Gastroesophageal sphincter (tissue), 4 donors: ENCODE data around the gene SLC9A7. TPM values are rescaled to one million over a fixed set of nuclear protein-coding genes. Genes with fewer than 3 reads are reported as not detected.

Experiments
- ATAC-seq: fragments of 150-250 bp; one replicate; pipeline ENCODE4 v1.9.1; 2016; ENCODE audit warnings: mild to moderate bottlenecking, moderate library complexity
- H3K27ac ChIP-seq, 4 donors: fragments of 200-600 bp; sonication (generic) in 3 of 4; 1 replicate in 3 of 4; 2 replicates in 1 of 4; pipeline ENCODE4 v1.5.1; 2016 to 2019
- H3K27me3 ChIP-seq: fragments of 200-600 bp; sonication (generic); one replicate; pipeline ENCODE4 v1.5.1; 2019
- H3K36me3 ChIP-seq, 2 donors: fragments of 200-600 bp; sonication (generic); one replicate each; pipeline ENCODE4 v1.5.1; 2019; ENCODE audit warnings: control low read depth in 1 of 2
- H3K4me1 ChIP-seq, 3 donors: fragments of 200-600 bp; sonication (generic); 1 replicate in 2 of 3; 2 replicates in 1 of 3; pipeline ENCODE4 v1.5.1; 2016 to 2019; ENCODE audit warnings: control low read depth in 2 of 3
- H3K4me3 ChIP-seq, 2 donors: fragments of 200-600 bp; sonication (generic); one replicate each; pipeline ENCODE4 v1.5.1; 2019; ENCODE audit warnings: mild to moderate bottlenecking in 1 of 2, moderate library complexity in 1 of 2
- H3K9me3 ChIP-seq, 3 donors: fragments of 200-600 bp; sonication (generic); one replicate each; pipeline ENCODE4 v1.5.1; 2017 to 2019; ENCODE audit warnings: control low read depth in 2 of 3
- CTCF ChIP-seq, 4 experiments: fragments of 200-600 bp in 2 of 4; fragments of 450-650 bp in 2 of 4; sonication (generic) in 1 of 4; IDR thresholded peaks; one replicate each; pipeline ENCODE4 v1.5.1; 2017 to 2019; ENCODE audit warnings: antibody characterized with exemption in 4 of 4, mild to moderate bottlenecking in 2 of 4, moderate library complexity in 2 of 4
- EP300 ChIP-seq: sonication (generic); formaldehyde crosslinking; IDR thresholded peaks from one replicate; pipeline ENCODE4 v1.6.1; 2017; ENCODE audit warnings: antibody characterized with exemption, mild to moderate bottlenecking
- POLR2A ChIP-seq, 2 donors: fragments of 450-650 bp; IDR thresholded peaks; one replicate each; pipeline ENCODE4 v1.6.1; 2017; ENCODE audit warnings: antibody characterized with exemption in 2 of 2, mild to moderate bottlenecking in 2 of 2, moderate library complexity in 1 of 2
- POLR2AphosphoS5 ChIP-seq: sonication (generic); formaldehyde crosslinking; IDR thresholded peaks from one replicate; pipeline ENCODE4 v1.6.1; 2017; ENCODE audit warnings: antibody characterized with exemption
- WGBS, 2 donors: methylation state at CpG; one replicate each; pipeline ENCODE4 v1.1.5; 2018; ENCODE audit warnings: low coverage in 1 of 2; 5-methylcytosine and 5-hydroxymethylcytosine counted together
- total RNA-seq, 4 donors: library from RNA; depleted of rRNA; stranded (reverse); fragments of >200 nt; gene quantifications; one replicate each; pipeline ENCODE4 v1.1.0, GENCODE V29; 2016

SLC9A7 gene
- total RNA-seq, 4 donors from 2014 or later = 3.5 to 6.1 (median 4.2) TPM

GRCh38 chrX:46611658-46612362, 147.1 kb downstream of the SLC9A7 start:
- Histone ChIP-seq H3K4me1 (no peaks in the 10 kb centered on the region), H3K27ac (no peak overlapping the region), H3K27me3 (no peaks in the 10 kb centered on the region), H3K9me3 (no peaks in the 10 kb centered on the region), H3K4me3 (no peak overlapping the region), H3K36me3 (no peaks in the 10 kb centered on the region)
- WGBS, 2 donors = 76 to 78% methylated on average over 5 to 11 of the region's 13 CpGs
- ATAC-seq = no peak
- TF ChIP-seq POLR2AphosphoS5 = no peak
- no peak for TF ChIP-seq CTCF (IDR thresholded peaks at IDR 0.05)
- no peak for TF ChIP-seq EP300
- no peak for TF ChIP-seq POLR2A (IDR thresholded peaks at IDR 0.05)

GRCh38 chrX:46610070-46610658, 148.8 kb downstream of the SLC9A7 start:
- H3K9me3 ChIP-seq = no peaks in the 10 kb centered on the region
- no peak overlapping the region for H3K4me3 ChIP-seq
- TF ChIP-seq POLR2A (IDR thresholded peaks at IDR 0.05) = no peak
- no peak for TF ChIP-seq EP300
- TF ChIP-seq CTCF (IDR thresholded peaks at IDR 0.05) = no peak
- TF ChIP-seq POLR2AphosphoS5 = no peak
- no peaks in the 10 kb centered on the region for H3K27me3 ChIP-seq
- no peaks in the 10 kb centered on the region for H3K4me1 ChIP-seq
- no peaks in the 10 kb centered on the region for H3K36me3 ChIP-seq
- ATAC-seq = no peak
- H3K27ac ChIP-seq = no peak overlapping the region
- WGBS, 2 donors = 69 to 70% methylated on average over 2 to 3 of the region's 5 CpGs

- Histone ChIP-seq H3K36me3 (no peaks in the 10 kb centered on the region), H3K4me3 (no peak overlapping the region), H3K9me3 (no peaks in the 10 kb centered on the region), H3K27ac (no peak overlapping the region), H3K27me3 (no peaks in the 10 kb centered on the region), H3K4me1 (no peaks in the 10 kb centered on the region)
- WGBS, 2 donors = 87% methylated on average over 8 of the region's 11 CpGs; no CpG with 5 or more reads in 1 of the 2 donors
- TF ChIP-seq CTCF (IDR thresholded peaks at IDR 0.05) (no peak), POLR2A (IDR thresholded peaks at IDR 0.05) (no peak), POLR2AphosphoS5 (no peak), EP300 (no peak)
- no peak for ATAC-seq
These were observed 151.0 kb downstream of the SLC9A7 start for GRCh38 chrX:46607916-46608315.

- no peak overlapping the region for H3K27ac ChIP-seq
- TF ChIP-seq POLR2AphosphoS5 (no peak), EP300 (no peak), CTCF (IDR thresholded peaks at IDR 0.05) (no peak), POLR2A (IDR thresholded peaks at IDR 0.05) (no peak)
- H3K9me3 ChIP-seq = no peaks in the 10 kb centered on the region
- H3K27me3 ChIP-seq = no peaks in the 10 kb centered on the region
- H3K4me1 ChIP-seq = no peaks in the 10 kb centered on the region
- WGBS, 2 donors = 91 to 100% methylated on average over 1 to 6 of the region's 6 CpGs
- H3K4me3 ChIP-seq = no peak overlapping the region
- no peaks in the 10 kb centered on the region for H3K36me3 ChIP-seq
- ATAC-seq = no peak
These were observed 156.3 kb downstream of the SLC9A7 start for GRCh38 chrX:46602468-46603102.
